Breast epithelium (tissue), 4 donors: ENCODE results near the gene GATAD2B. TPM values are rescaled to one million over a fixed set of nuclear protein-coding genes. Genes with fewer than 3 reads are reported as not detected.

ENCODE experiments used
- DNase-seq, 2 donors: peaks; one replicate each; pipeline ENCODE4 v3.0.0-alpha.2; 2019; ENCODE audit warnings: low spot score in 2 of 2
- H3K27ac ChIP-seq, 2 donors: fragments of 200-600 bp; sonication (generic) in 1 of 2; one replicate each; pipeline ENCODE4 v1.5.1; 2016 to 2019; ENCODE audit warnings: mild to moderate bottlenecking in 1 of 2
- H3K27me3 ChIP-seq, 2 donors: fragments of 200-600 bp; sonication (generic) in 1 of 2; one replicate each; pipeline versions ENCODE4 v1.5.1 to v1.6.0; 2017 to 2019; ENCODE audit warnings: control low read depth in 1 of 2, mild to moderate bottlenecking in 1 of 2
- H3K36me3 ChIP-seq: fragments of 200-600 bp; one replicate; pipeline ENCODE4 v1.5.1; 2019
- H3K4me1 ChIP-seq, 2 donors: fragments of 200-600 bp; sonication (generic); one replicate each; pipeline ENCODE4 v1.5.1; 2016 to 2019; ENCODE audit warnings: control low read depth in 1 of 2
- H3K4me3 ChIP-seq, 3 donors: fragments of 200-600 bp; sonication (generic); 1 replicate in 2 of 3; 2 replicates in 1 of 3; pipeline ENCODE4 v1.5.1; 2016 to 2019; ENCODE audit warnings: mild to moderate bottlenecking in 3 of 3, moderate library complexity in 2 of 3
- H3K9me3 ChIP-seq, 2 donors: fragments of 200-600 bp; sonication (generic) in 1 of 2; one replicate each; pipeline ENCODE4 v1.5.1; 2016 to 2019; ENCODE audit warnings: control low read depth in 1 of 2
- CTCF ChIP-seq, 3 donors: fragments of 450-650 bp; IDR thresholded peaks; one replicate each; pipeline ENCODE4 v1.5.1; 2016 to 2017; ENCODE audit warnings: antibody characterized with exemption in 3 of 3, mild to moderate bottlenecking in 3 of 3, moderate library complexity in 3 of 3
- POLR2A ChIP-seq: fragments of 450-650 bp; IDR thresholded peaks from one replicate; pipeline ENCODE4 v1.6.1; 2016; ENCODE audit warnings: antibody characterized with exemption, mild to moderate bottlenecking, moderate library complexity
- POLR2AphosphoS5 ChIP-seq, 3 donors: sonication (generic); formaldehyde crosslinking; IDR thresholded peaks; one replicate each; pipeline ENCODE4 v1.6.1; 2017; ENCODE audit warnings: antibody characterized with exemption in 3 of 3
- intact Hi-C: fragments of 100-400 bp; cut with DNase I; formaldehyde crosslinking; loops from one replicate; pipeline ENCODE4 v1.15.1; 2023; ENCODE audit warnings: low total_unique reads
- total RNA-seq, 3 donors: library from RNA; depleted of rRNA; stranded (reverse); fragments of >200 nt; gene quantifications; one replicate each; pipeline ENCODE4 v1.1.0, GENCODE V29; 2016

The GATAD2B gene
- total RNA-seq, 3 donors from 2014 or later: 18.7 to 21.2 (median 20.0) TPM

GRCh38 chr1:153940756-153941155, 18.0 kb upstream of the GATAD2B start:
- H3K27me3 ChIP-seq: no peaks in the 10 kb centered on the region
- no peaks in the 10 kb centered on the region for H3K9me3 ChIP-seq
- H3K4me3 ChIP-seq: no peak overlapping the region
- no peak overlapping the region for H3K27ac ChIP-seq
- no peaks in the 10 kb centered on the region for H3K4me1 ChIP-seq
- no peak for DNase-seq
- H3K36me3 ChIP-seq: peaks cover 5% of the 10 kb centered on the region
- intact Hi-C loops: no loop called here
- TF ChIP-seq CTCF (IDR thresholded peaks at IDR 0.05): no peak
- TF ChIP-seq POLR2A: no peak
- TF ChIP-seq POLR2AphosphoS5 (IDR thresholded peaks at IDR 0.05): no peak

- no peak overlapping the region for H3K4me3 ChIP-seq
- no peak overlapping the region for H3K27ac ChIP-seq
- peaks cover 5% of the 10 kb centered on the region for H3K36me3 ChIP-seq
- TF ChIP-seq CTCF (IDR thresholded peaks at IDR 0.05) (no peak), POLR2A (no peak), POLR2AphosphoS5 (IDR thresholded peaks at IDR 0.05) (no peak)
- DNase-seq: no peak
- intact Hi-C loops: no loop called here
- no peaks in the 10 kb centered on the region for H3K9me3 ChIP-seq
- no peaks in the 10 kb centered on the region for H3K27me3 ChIP-seq
- H3K4me1 ChIP-seq: no peaks in the 10 kb centered on the region
Measured at GRCh38 chr1:153939476-153939875, 16.7 kb upstream of the GATAD2B start.

GRCh38 chr1:153938996-153939395, 16.2 kb upstream of the GATAD2B start:
- no peaks in the 10 kb centered on the region for H3K4me1 ChIP-seq
- intact Hi-C loops: no loop called here
- DNase-seq: no peak

GRCh38 chr1:153937331-153937730, 14.6 kb upstream of the GATAD2B start:
- H3K36me3 ChIP-seq: peaks cover 5% of the 10 kb centered on the region
- H3K27ac ChIP-seq: no peak overlapping the region
- no peak overlapping the region for H3K4me3 ChIP-seq
- no peaks in the 10 kb centered on the region for H3K9me3 ChIP-seq
- DNase-seq: no peak
- TF ChIP-seq POLR2A (no peak), POLR2AphosphoS5 (IDR thresholded peaks at IDR 0.05) (no peak), CTCF (IDR thresholded peaks at IDR 0.05) (no peak)
- H3K4me1 ChIP-seq: no peaks in the 10 kb centered on the region
- H3K27me3 ChIP-seq: no peaks in the 10 kb centered on the region
- intact Hi-C loops: no loop called here

More at GRCh38 chr1:153938996-153939395, 16.2 kb upstream of the GATAD2B start:
- no peak overlapping the region for H3K4me3 ChIP-seq
- H3K27me3 ChIP-seq: no peaks in the 10 kb centered on the region
- no peak for TF ChIP-seq POLR2AphosphoS5 (IDR thresholded peaks at IDR 0.05)
- no peak for TF ChIP-seq CTCF (IDR thresholded peaks at IDR 0.05)
- no peak overlapping the region for H3K27ac ChIP-seq
- no peaks in the 10 kb centered on the region for H3K9me3 ChIP-seq
- peaks cover 5% of the 10 kb centered on the region for H3K36me3 ChIP-seq

GRCh38 chr1:153936011-153936802, 13.4 kb upstream of the GATAD2B start:
- H3K4me3 ChIP-seq: no peak overlapping the region
- DNase-seq: no peak
- no peaks in the 10 kb centered on the region for H3K27me3 ChIP-seq
- H3K36me3 ChIP-seq: peaks cover 5% of the 10 kb centered on the region
- H3K4me1 ChIP-seq: no peaks in the 10 kb centered on the region
- TF ChIP-seq POLR2AphosphoS5 (IDR thresholded peaks at IDR 0.05): no peak
- intact Hi-C loops: no loop called here
- no peaks in the 10 kb centered on the region for H3K9me3 ChIP-seq
- H3K27ac ChIP-seq: no peak overlapping the region
